Prostate gland (tissue), 2 donors: ENCODE measurements around the gene SHLD3. TPM values are rescaled to one million over a fixed set of nuclear protein-coding genes. Genes with fewer than 3 reads are reported as not detected.
"Not testable (repeated sequence)": the region's sequence is repeated elsewhere in the genome, so short reads cannot be mapped to it uniquely, and the experiment has no call there.

Source experiments
- DNase-seq: peaks from one replicate; pipeline ENCODE4 v3.0.0-alpha.2; 2019; ENCODE audit warnings: low spot score
- H3K27ac ChIP-seq, 2 donors: fragments of 200-600 bp; sonication (generic); 2 replicates each; pipeline ENCODE4 v1.5.1; 2017 to 2019
- H3K27me3 ChIP-seq: fragments of 200-600 bp; sonication (generic); replicated peaks from 2 replicates; pipeline ENCODE4 v1.5.1; 2019; ENCODE audit not compliant: insufficient read depth
- H3K36me3 ChIP-seq, 2 donors: fragments of 200-600 bp; sonication (generic); 1 replicate in 1 of 2; 2 replicates in 1 of 2; pipeline versions ENCODE4 v1.5.1 to v1.8.1; 2017 to 2019
- H3K4me1 ChIP-seq: fragments of 200-600 bp; sonication (generic); replicated peaks from 2 replicates; pipeline ENCODE4 v1.5.1; 2019
- H3K4me3 ChIP-seq, 2 donors: fragments of 200-600 bp; sonication (generic); 2 replicates each; pipeline ENCODE4 v1.5.1; 2017 to 2019
- H3K9me3 ChIP-seq: fragments of 200-600 bp; sonication (generic); 2 replicates; pipeline ENCODE4 v1.5.1; 2017
- POLR2A ChIP-seq: fragments of 450-650 bp; IDR thresholded peaks from one replicate; pipeline ENCODE4 v1.6.1; 2016; ENCODE audit warnings: antibody characterized with exemption, mild to moderate bottlenecking
- POLR2AphosphoS5 ChIP-seq: sonication (generic); formaldehyde crosslinking; IDR thresholded peaks from one replicate; pipeline ENCODE4 v1.6.1; 2017; ENCODE audit warnings: antibody characterized with exemption
- whole genome bisulfite sequencing: methylation state at CpG from one replicate; pipeline ENCODE4 v1.1.5; 2018; 5-methylcytosine and 5-hydroxymethylcytosine counted together
- intact Hi-C: fragments of 100-400 bp; cut with DNase I; formaldehyde crosslinking; loops from one replicate; pipeline ENCODE4 v1.14.2; 2022
- total RNA-seq, 2 donors: library from RNA; depleted of rRNA; stranded (reverse); fragments of >200 nt; gene quantifications; one replicate each; pipeline ENCODE4 v1.1.0, GENCODE V29; 2016
- TF ChIP-seq, protein P1 (sequence below), 4 experiments: fragments of 200-600 bp in 2 of 4; fragments of 450-650 bp in 2 of 4; sonication (generic) in 2 of 4; IDR thresholded peaks; 1 replicate in 3 of 4; 2 replicates in 1 of 4; pipeline ENCODE4 v1.5.1; 2016 to 2019; ENCODE audit warnings: antibody characterized with exemption in 4 of 4, mild to moderate bottlenecking in 2 of 4, moderate library complexity in 2 of 4

Gene SHLD3
- total RNA-seq, 2 donors from 2014 or later: 2.1 to 5.6 TPM

DNA sequence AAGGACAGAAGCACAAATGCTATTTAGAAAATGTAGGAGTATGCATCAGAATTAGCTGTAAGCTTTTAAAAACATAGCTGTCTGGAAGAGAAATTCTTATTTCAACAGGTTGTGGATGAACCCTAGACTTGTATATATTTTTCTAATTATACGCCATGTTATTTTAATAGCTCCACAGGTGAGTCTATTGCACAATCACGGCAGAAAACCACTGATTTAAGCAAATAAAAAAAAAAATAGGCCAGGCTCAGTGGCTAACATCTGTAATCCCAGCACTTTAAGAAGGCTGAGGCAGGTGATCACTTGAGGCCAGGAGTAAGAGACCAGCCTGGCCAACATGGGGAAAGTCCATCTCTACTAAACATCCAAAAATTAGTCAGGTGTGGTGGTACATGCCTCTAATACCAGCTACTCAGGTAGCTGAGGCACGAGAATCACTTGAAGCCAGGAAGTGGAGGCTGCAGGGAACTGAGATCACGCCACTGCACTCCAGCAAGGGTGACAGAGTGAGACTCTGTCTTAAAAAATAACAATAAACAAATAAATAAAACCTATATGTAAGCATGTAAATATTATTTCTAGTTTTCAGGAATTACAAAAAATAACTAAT lies 12.4 kb upstream of the SHLD3 start:
- TF ChIP-seq POLR2AphosphoS5: no peak
- TF ChIP-seq, protein P1, sequence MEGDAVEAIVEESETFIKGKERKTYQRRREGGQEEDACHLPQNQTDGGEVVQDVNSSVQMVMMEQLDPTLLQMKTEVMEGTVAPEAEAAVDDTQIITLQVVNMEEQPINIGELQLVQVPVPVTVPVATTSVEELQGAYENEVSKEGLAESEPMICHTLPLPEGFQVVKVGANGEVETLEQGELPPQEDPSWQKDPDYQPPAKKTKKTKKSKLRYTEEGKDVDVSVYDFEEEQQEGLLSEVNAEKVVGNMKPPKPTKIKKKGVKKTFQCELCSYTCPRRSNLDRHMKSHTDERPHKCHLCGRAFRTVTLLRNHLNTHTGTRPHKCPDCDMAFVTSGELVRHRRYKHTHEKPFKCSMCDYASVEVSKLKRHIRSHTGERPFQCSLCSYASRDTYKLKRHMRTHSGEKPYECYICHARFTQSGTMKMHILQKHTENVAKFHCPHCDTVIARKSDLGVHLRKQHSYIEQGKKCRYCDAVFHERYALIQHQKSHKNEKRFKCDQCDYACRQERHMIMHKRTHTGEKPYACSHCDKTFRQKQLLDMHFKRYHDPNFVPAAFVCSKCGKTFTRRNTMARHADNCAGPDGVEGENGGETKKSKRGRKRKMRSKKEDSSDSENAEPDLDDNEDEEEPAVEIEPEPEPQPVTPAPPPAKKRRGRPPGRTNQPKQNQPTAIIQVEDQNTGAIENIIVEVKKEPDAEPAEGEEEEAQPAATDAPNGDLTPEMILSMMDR (IDR thresholded peaks at IDR 0.05): no peak
- no peak for TF ChIP-seq POLR2A

DNA sequence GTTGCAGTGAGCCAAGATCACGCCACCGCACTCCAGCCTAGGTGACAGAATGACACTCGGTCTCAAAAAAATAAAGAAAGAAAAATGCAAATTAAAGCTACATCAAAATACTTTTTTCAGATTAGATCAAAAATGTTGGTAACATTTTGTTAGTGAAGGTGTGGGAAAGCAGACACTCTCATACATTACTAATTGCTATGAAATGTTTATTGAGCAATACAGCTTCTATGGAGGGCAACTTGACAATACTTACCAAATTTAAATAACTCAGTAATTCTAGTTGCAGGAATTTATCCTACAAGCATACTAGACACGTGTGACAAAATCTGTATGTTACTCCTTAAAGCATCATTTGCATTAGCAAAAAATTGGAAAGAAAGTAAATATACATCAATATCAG lies 4.8 kb upstream of the SHLD3 start:
- no peaks in the 10 kb centered on the region for H3K27me3 ChIP-seq
- intact Hi-C loops: loop anchor here (5.0 to 10.0 kb wide), 3 partner anchors 102 to 525 kb away; partner anchors contain the start of genes ERBIN, NLN, SGTB and SREK1
- H3K9me3 ChIP-seq: no peaks in the 10 kb centered on the region
- TF ChIP-seq POLR2AphosphoS5 (no peak), POLR2A (no peak)
- TF ChIP-seq, protein P1 (IDR thresholded peaks at IDR 0.05): no peak
- H3K27ac ChIP-seq: no peak overlapping the region
- H3K4me3 ChIP-seq: no peak overlapping the region
- no peak for DNase-seq
- 86% methylated on average over 4 of the region's 4 CpGs for WGBS
- H3K36me3 ChIP-seq: no peaks in the 10 kb centered on the region
- no peaks in the 10 kb centered on the region for H3K4me1 ChIP-seq

More for the DNA sequence above, 12.4 kb upstream of the SHLD3 start:
- Histone ChIP-seq H3K9me3 (no peaks in the 10 kb centered on the region), H3K27ac (no peak overlapping the region), H3K4me1 (no peaks in the 10 kb centered on the region), H3K36me3 (peaks cover 0 to 4% of the 10 kb centered on the region in 2 donors), H3K4me3 (no peak overlapping the region), H3K27me3 (no peaks in the 10 kb centered on the region)
- no peak for DNase-seq
- intact Hi-C loops: no loop called here
- WGBS: 84% methylated on average over 4 of the region's 4 CpGs

DNA sequence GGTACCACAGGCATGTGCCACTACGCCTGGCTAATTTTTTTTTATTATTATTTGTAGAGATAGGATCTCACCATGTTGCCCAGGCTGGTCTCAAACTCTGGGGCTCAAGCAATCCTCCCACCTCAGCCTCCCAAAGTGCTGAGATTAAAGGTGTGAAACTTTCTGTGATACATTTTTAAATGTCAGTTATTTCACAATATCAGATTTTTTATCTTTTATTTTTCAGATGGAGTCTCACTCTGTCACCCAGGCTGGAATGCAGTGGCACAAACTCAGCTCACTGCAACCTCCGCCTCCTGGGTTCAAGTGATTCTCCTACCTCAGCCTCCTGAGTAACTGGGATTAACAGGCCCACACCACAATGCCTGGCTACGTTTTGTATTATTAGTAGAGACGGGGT lies 2.9 kb upstream of the SHLD3 start:
- WGBS: 82% methylated on average over 4 of the region's 4 CpGs
- not testable (repeated sequence) for H3K27me3 ChIP-seq, H3K4me1 ChIP-seq, H3K36me3 ChIP-seq, DNase-seq, H3K9me3 ChIP-seq, H3K27ac ChIP-seq, H3K4me3 ChIP-seq
- intact Hi-C loops: loop anchor here (5.0 to 10.0 kb wide), 3 partner anchors 100 to 523 kb away; partner anchors contain the start of genes ERBIN, NLN, SGTB and SREK1

DNA sequence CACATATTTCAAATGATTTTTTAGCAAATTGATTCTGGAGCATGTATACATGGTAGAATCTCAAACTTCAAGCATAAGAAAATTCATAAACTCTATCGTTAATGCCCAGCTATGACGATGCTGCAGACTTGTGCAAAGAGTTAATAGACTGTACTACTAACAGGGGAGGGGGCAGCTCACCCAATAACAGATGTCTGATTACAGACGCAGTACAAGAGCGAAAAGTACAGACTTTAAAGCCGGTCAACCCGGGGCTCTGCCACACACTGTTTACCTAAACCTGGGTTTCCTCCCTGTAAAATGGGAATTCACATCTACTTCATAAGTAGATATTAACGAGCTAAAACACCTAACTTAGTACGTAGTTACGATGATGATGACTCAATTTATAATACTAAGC lies 1.3 kb upstream of the SHLD3 start:
- no peaks in the 10 kb centered on the region for H3K27me3 ChIP-seq
- peak overlapping the region; percentile 84 to 85 for H3K27ac ChIP-seq
- DNase-seq: no peak
- intact Hi-C loops: loop anchor here (5.0 to 10.0 kb wide), 3 partner anchors 99 to 521 kb away; partner anchors contain the start of genes ERBIN, NLN, SGTB and SREK1
- H3K36me3 ChIP-seq: no peaks in the 10 kb centered on the region
- H3K4me1 ChIP-seq: no peaks in the 10 kb centered on the region
- WGBS: 4% methylated on average over 9 of the region's 9 CpGs
- H3K4me3 ChIP-seq: peak overlapping the region; percentile 76 to 81
- no peaks in the 10 kb centered on the region for H3K9me3 ChIP-seq
- no peak for TF ChIP-seq POLR2AphosphoS5
- TF ChIP-seq POLR2A: no peak
- TF ChIP-seq, protein P1 (IDR thresholded peaks at IDR 0.05): no peak

DNA sequence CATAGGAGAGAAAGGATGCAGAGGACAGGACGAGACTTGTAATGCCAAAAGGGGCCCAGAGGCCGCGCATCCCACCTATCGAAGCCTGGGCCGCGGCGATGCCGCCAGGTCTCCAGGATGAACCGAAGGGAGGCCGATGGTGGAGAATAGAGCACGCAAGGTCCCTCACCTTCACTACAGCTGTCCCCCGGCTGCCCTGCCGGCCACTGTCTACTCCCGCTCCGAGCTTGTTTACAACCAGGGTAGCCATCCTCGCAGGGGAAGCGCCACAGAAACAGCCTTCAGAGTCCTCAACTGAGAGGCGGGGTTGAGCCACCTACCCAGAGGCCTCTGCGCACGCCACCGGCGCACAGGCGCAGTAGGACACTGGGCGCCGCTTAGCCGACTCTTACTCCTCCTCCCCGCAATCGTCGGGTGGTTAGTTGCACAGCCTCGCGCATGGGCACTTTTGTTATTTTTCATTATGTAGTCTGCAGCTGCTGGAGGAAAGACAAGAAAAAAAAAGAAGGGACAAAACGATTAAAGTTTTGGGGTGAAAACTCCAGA lies 729 bp upstream of the SHLD3 start, which contains the start of gene TRIM23:
Gene TRIM23, minus strand, starts transcription at position 309 of the 546 bp plus-strand sequence. Its CDS starts 59 bp downstream, at position 250.
- intact Hi-C loops: loop anchor here (5.0 to 10.0 kb wide), 3 partner anchors 98 to 521 kb away; partner anchors contain the start of genes ERBIN, NLN, SGTB and SREK1
- TF ChIP-seq POLR2AphosphoS5 (peak; percentile 84), POLR2A (peak; percentile 50)
- TF ChIP-seq, protein P1 (IDR thresholded peaks at IDR 0.05): no peak
- Histone ChIP-seq H3K27ac (peak within 1 kb of the TSS; percentile 84 to 85), H3K9me3 (no peaks in the 10 kb centered on the region), H3K4me3 (peak within 1 kb of the TSS; percentile 76 to 81), H3K36me3 (no peaks in the 10 kb centered on the region), H3K4me1 (no peaks in the 10 kb centered on the region), H3K27me3 (no peaks in the 10 kb centered on the region)
- WGBS: under 1% methylated on average over 32 of the region's 32 CpGs
- peak; percentile 92 for DNase-seq
